Endothelial cell (in vitro differentiated cells): ENCODE data around the gene ERICH6B. TPM values are rescaled to one million over a fixed set of nuclear protein-coding genes. Genes with fewer than 3 reads are reported as not detected.

ENCODE experiments used
- DNase-seq: peaks from one replicate; pipeline ENCODE4 v3.0.0; 2021; ENCODE audit warnings: low spot score
- H3K27ac Mint-ChIP-seq: one replicate; pipeline ENCODE4 v1.8.0; 2021; ENCODE audit warnings: mixed read lengths, inconsistent platforms; ENCODE audit not compliant: unreplicated experiment
- H3K27me3 Mint-ChIP-seq: one replicate; pipeline ENCODE4 v1.8.0; 2021; ENCODE audit warnings: mild to moderate bottlenecking, moderate library complexity, mixed read lengths, inconsistent platforms; ENCODE audit not compliant: unreplicated experiment
- H3K36me3 Mint-ChIP-seq: one replicate; pipeline ENCODE4 v1.8.0; 2021; ENCODE audit warnings: mild to moderate bottlenecking, low read depth, mixed read lengths, inconsistent platforms; ENCODE audit not compliant: unreplicated experiment
- H3K4me1 Mint-ChIP-seq: one replicate; pipeline ENCODE4 v1.8.0; 2021; ENCODE audit warnings: mild to moderate bottlenecking, mixed read lengths, inconsistent platforms; ENCODE audit not compliant: unreplicated experiment
- H3K4me3 Mint-ChIP-seq: one replicate; pipeline ENCODE4 v1.8.0; 2021; ENCODE audit warnings: mild to moderate bottlenecking, mixed read lengths, inconsistent platforms; ENCODE audit not compliant: unreplicated experiment
- H3K9me3 Mint-ChIP-seq: one replicate; pipeline ENCODE4 v1.8.0; 2021; ENCODE audit warnings: mixed read lengths, inconsistent platforms; ENCODE audit not compliant: unreplicated experiment
- total RNA-seq: library from RNA; stranded (reverse); fragmentation: NEBNext Ultra II Directional; extraction: Animal tissue kit (Norgen Biotek cat#: 25700); gene quantifications from one replicate; pipeline ENCODE4 v1.2.1, GENCODE V29; 2021; ENCODE audit not compliant: unreplicated experiment
- TF ChIP-seq, protein P1 (sequence below): fragments of 200-600 bp; sonication (generic); IDR thresholded peaks from one replicate; pipeline ENCODE4 v1.5.0; 2021; ENCODE audit warnings: antibody characterized with exemption; ENCODE audit not compliant: unreplicated experiment

Gene ERICH6B
- total RNA-seq, 1 donor from 2014 or later: not detected

DNA sequence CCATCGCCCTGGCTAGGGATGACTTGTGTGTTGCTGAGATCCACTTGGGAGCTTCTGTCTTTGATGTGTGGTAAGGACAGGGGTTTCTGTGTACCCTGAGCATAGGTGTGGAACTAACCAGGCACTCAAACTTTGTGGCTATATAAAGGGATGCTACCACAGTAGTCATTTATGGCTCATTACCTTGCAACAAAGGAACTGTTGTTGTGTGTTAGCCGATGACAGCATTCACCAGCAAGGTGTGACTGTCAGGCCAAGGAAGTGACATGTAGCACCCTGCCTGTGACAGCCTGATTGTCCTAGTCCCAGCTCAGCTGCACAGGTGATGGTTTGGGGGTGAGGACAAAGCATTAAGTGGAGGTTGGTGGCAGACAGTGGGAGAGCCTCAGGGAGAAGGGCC lies 77.2 kb downstream of the ERICH6B start:
- peaks cover 6% of the 10 kb centered on the region for H3K4me1 Mint-ChIP-seq
- H3K4me3 Mint-ChIP-seq: no peak overlapping the region
- TF ChIP-seq, protein P1, sequence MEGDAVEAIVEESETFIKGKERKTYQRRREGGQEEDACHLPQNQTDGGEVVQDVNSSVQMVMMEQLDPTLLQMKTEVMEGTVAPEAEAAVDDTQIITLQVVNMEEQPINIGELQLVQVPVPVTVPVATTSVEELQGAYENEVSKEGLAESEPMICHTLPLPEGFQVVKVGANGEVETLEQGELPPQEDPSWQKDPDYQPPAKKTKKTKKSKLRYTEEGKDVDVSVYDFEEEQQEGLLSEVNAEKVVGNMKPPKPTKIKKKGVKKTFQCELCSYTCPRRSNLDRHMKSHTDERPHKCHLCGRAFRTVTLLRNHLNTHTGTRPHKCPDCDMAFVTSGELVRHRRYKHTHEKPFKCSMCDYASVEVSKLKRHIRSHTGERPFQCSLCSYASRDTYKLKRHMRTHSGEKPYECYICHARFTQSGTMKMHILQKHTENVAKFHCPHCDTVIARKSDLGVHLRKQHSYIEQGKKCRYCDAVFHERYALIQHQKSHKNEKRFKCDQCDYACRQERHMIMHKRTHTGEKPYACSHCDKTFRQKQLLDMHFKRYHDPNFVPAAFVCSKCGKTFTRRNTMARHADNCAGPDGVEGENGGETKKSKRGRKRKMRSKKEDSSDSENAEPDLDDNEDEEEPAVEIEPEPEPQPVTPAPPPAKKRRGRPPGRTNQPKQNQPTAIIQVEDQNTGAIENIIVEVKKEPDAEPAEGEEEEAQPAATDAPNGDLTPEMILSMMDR: no peak
- H3K27ac Mint-ChIP-seq: no peak overlapping the region
- DNase-seq: no peak
- H3K27me3 Mint-ChIP-seq: peaks cover 5% of the 10 kb centered on the region
- H3K36me3 Mint-ChIP-seq: peaks cover 12% of the 10 kb centered on the region
- no peaks in the 10 kb centered on the region for H3K9me3 Mint-ChIP-seq

DNA sequence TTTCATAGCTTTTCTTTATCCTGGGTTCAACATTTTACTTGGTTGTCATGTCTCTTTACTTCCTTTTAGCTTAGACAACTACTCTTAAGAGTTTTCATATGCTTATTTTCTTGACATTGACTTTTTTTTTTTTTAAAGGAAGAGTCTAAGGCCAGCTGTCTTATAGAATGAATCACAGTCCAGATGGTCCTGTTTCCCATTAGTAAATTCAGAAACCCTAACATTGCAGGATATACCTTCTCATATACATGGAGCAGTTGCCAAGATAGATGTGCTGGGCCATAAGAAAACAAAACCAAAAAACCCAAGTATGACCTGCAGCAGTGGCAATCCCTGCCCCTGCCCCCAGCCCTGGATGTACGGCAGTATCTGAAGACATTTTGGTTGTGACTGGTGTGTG lies 78.0 kb downstream of the ERICH6B start:
- Mint-ChIP-seq H3K27ac (no peak overlapping the region), H3K9me3 (no peaks in the 10 kb centered on the region)

DNA sequence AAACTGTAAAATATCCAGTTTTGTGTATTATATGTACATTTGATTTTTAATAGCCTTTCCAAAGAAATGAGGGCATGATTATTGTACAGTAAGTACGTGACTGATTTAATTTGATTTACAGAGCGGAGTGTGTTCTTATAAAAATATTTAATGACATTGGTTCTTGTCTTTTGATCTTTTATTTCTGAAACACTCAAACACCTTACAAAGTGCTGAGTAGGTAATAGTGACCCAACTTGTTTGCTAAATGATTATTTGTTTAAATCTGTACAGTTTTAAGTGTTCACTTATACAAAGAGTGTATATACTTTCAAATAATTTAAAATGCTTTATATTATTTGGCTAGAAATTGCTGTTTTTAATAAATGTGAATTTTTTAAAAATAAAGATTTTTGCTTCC lies 79.3 kb downstream of the ERICH6B start:
- H3K9me3 Mint-ChIP-seq: no peaks in the 10 kb centered on the region
- TF ChIP-seq, protein P1: no peak
- peaks cover 3% of the 10 kb centered on the region for H3K27me3 Mint-ChIP-seq
- no peak overlapping the region for H3K27ac Mint-ChIP-seq
- peaks cover 20% of the 10 kb centered on the region for H3K36me3 Mint-ChIP-seq
- DNase-seq: no peak
- H3K4me1 Mint-ChIP-seq: peaks cover 6% of the 10 kb centered on the region
- no peak overlapping the region for H3K4me3 Mint-ChIP-seq

More for the DNA sequence above, 78.0 kb downstream of the ERICH6B start:
- Mint-ChIP-seq H3K27me3 (peaks cover 5% of the 10 kb centered on the region), H3K36me3 (peaks cover 20% of the 10 kb centered on the region), H3K4me3 (no peak overlapping the region), H3K4me1 (peaks cover 6% of the 10 kb centered on the region)
- TF ChIP-seq, protein P1: no peak
- no peak for DNase-seq

DNA sequence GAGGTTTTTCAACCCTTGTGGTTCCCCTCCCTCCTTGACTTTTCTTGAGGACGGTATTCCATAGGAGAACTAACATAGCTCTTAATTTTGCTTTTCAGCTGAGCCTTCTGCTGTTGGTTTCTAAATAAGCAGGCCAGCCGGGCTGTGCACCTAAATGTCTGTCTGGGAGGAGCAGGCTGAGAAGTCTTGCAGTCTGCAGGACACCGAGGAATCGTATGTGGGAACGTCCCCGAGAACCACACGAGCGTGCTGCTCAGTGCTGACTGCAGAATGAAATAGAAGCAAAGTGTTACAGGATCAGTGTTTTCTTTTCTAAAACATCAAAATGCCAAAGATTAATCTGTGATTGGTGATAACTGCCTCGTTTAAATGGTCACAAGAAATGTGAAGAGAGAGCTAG lies 80.9 kb downstream of the ERICH6B start:
- TF ChIP-seq, protein P1: no peak
- H3K4me1 Mint-ChIP-seq: peaks cover 2% of the 10 kb centered on the region
- H3K27me3 Mint-ChIP-seq: no peaks in the 10 kb centered on the region
- DNase-seq: no peak
- no peak overlapping the region for H3K4me3 Mint-ChIP-seq
- H3K9me3 Mint-ChIP-seq: no peaks in the 10 kb centered on the region
- peaks cover 20% of the 10 kb centered on the region for H3K36me3 Mint-ChIP-seq
- no peak overlapping the region for H3K27ac Mint-ChIP-seq

DNA sequence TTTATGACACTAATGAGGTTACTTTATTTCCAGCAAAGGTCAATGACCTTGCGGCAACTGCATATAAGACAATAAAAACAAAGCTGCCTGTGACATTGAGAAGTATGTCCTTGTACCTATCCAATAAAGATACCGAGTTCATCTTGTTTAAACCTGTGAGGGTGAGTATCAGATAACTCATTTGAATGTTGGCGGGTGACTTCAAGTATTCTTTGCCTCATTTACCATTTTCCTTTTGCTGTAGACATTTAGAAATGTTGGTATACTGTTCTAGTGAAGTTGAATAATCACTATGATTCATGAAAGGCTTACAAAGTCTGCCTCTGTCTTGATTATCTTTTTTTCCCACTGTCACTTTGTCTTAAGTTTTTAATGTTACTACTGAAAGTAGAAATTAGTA lies 85.8 kb downstream of the ERICH6B start:
- Mint-ChIP-seq H3K27ac (no peak overlapping the region), H3K9me3 (no peaks in the 10 kb centered on the region), H3K4me3 (no peak overlapping the region), H3K4me1 (peaks cover 2% of the 10 kb centered on the region), H3K36me3 (peaks cover 24% of the 10 kb centered on the region), H3K27me3 (no peaks in the 10 kb centered on the region)
- no peak for DNase-seq
- TF ChIP-seq, protein P1: no peak
